Subcutaneous adipose tissue (tissue), 4 donors: ENCODE results near the gene OPN5. TPM values are rescaled to one million over a fixed set of nuclear protein-coding genes. Genes with fewer than 3 reads are reported as not detected.

Experiments
- total RNA-seq, 4 donors: library from RNA; depleted of rRNA; stranded (reverse); fragments of >200 nt; gene quantifications; one replicate each; pipeline ENCODE4 v1.1.0, GENCODE V29; 2016
- TF ChIP-seq, protein P1 (sequence below): fragments of 450-650 bp; IDR thresholded peaks from one replicate; pipeline ENCODE4 v1.5.1; 2016; ENCODE audit warnings: low read depth, mild to moderate bottlenecking, control low read depth, antibody characterized with exemption, moderate library complexity

The OPN5 gene
- total RNA-seq, 4 donors from 2014 or later, result not detected

DNA sequence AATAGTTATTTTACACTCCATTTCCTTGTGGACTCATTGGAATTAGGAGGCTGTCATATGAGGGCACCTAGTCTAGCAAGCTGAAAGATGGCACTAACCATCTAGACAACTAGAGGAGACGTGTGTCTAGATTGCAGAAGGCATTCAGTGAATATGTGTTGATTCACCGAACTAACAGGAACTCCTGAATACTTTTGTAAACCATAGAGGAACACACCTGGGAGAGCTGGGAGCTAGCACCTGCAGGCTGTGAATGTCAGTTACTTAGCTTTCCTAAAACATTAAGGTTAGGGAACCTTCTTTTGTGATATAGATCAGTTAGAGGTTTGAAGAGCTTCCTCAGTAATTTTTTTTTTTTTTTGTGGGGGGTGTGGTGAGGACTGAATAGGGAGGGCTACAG, 7.7 kb downstream of the OPN5 start:
- TF ChIP-seq, protein P1, sequence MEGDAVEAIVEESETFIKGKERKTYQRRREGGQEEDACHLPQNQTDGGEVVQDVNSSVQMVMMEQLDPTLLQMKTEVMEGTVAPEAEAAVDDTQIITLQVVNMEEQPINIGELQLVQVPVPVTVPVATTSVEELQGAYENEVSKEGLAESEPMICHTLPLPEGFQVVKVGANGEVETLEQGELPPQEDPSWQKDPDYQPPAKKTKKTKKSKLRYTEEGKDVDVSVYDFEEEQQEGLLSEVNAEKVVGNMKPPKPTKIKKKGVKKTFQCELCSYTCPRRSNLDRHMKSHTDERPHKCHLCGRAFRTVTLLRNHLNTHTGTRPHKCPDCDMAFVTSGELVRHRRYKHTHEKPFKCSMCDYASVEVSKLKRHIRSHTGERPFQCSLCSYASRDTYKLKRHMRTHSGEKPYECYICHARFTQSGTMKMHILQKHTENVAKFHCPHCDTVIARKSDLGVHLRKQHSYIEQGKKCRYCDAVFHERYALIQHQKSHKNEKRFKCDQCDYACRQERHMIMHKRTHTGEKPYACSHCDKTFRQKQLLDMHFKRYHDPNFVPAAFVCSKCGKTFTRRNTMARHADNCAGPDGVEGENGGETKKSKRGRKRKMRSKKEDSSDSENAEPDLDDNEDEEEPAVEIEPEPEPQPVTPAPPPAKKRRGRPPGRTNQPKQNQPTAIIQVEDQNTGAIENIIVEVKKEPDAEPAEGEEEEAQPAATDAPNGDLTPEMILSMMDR, result no peak

DNA sequence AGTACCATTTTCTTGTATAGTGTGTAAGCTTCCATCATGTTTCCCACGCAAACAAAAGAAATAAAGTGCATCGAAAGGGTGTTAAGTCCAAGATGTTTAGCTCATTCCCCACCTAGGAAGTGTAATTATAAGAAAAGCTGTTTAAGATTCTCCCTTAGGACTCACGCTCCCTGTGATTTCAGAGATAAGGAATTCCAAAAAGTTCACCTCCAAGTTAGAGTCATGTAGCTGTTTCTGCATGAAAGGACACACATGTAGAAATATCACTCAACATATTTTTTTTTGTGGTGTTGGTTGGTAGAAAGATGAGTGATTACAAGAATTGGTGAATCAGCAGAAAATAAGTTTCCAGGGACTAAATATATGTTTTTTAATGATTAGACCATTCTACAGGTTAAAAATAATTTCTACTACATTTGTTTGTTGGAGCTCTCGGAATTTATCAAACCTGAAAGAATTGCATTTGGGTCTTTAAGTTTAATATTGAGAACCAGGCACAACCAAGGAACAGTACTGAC, 10.4 kb downstream of the OPN5 start:
- TF ChIP-seq, protein P1, result no peak

DNA sequence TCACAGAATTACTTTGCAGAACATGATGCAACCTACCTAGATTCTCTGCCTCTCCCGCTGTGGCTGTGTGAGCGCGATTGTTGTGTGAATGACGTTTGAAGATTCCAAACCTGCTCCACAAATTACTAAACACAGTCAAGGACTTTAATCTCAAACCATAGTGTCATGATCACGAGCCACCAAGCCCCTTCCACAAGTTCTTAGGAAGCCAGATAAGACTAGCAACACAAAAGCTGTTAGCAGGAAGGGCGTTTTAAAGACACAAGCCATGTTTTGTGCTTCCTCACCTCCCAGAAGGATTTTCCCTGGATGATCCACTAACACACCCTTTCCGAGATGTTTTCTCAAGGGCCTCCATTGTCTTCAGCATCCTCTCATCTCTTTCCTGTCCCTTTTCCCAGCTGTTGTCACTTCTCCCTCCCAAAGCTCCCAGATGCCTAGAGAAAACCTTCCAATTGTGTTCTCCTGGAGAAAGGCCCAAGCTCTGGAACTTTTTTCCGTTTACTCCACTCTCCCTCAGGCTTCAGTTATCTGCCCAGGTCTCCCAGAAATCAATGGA, 12.8 kb downstream of the OPN5 start:
- TF ChIP-seq, protein P1, result no peak

DNA sequence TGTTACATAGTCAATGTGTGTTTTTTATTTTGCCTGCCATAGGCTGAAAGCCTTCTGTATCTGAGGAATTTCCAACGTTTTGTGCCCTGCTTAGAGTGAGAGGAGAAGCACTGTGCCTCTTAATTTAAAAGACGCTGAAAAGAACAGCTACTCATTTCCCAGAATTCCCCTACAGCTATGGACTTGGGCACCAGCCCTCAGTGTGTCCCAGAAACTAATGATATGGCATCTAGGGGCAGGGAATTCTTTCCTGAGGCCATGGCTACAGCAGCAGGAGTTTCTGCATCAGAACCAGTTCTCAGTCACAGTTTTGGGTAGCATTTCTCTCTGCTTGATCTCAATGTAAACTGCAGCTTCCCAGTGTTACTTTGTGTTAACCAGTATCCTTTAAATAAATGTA, 20.2 kb downstream of the OPN5 start:
- TF ChIP-seq, protein P1, result no peak

DNA sequence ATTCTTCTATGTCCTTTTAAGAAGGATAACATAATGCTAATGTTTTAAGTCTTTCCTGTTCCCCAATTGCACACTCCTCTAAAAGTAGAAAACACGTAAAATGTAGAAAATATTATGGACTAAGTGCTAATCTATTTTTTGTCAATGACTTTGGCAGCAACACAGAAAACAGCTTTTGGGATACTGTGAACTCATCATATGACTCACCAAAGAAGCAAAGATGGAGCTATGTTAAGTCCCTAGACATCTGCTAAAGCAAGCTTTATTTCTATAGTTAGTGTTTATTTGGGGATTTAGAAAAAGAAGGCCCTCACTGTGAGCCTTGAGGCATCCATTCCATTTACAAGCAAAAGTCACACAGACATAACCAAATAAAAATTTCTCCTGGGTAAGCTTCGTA, 23.0 kb downstream of the OPN5 start:
- TF ChIP-seq, protein P1, result no peak

DNA sequence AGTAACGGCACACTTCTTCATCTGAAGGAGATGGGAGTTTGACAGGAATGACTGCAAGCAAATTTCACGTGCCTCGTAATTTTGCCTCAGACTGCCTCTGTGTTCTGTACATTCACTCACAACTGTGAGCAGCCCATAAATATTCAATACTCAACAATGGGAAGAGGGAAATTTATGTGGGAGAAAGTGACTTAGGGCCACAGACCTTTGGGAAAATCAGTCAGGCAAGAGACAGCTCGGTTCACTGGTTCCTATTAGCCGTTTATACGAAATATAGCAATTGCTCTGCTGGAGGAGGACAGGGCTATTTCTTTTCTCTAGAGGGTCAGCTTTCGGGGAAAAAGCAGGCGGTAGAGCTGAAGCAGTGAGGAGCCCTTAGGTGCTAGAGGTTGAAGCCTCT, 28.0 kb downstream of the OPN5 start:
- TF ChIP-seq, protein P1, result no peak

DNA sequence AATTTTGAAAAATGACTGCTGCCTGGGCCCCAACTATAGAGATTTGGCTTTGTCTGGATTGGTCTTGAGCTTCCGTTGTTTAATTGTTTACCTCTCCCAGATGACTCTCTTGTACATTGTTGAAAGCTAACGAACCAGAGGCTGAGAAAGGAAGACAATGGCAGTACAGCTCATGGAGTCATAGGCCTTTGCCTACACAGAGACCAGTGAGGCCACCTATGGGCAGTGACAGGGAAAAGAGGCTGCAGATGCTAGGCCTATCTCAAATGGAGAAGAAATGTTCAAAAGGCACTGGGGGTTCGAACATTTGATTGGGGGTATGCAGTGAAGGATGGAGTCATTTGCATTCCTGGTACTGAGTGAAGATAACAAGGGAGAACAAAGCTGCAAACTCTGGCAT, 29.1 kb downstream of the OPN5 start:
- TF ChIP-seq, protein P1, result no peak
